Measurements from ENCODE around the gene ASCC3.

The ASCC3 gene

GRCh38 chr6:100920028-100920605 lies 39.0 kb upstream of the ASCC3 start:
- no peak for DNase-seq
- H3K27me3 Mint-ChIP-seq (ENCODE audit: low read depth, poor library complexity): no peaks in the 10 kb centered on the region
- no peaks in the 10 kb centered on the region for H3K9me3 Mint-ChIP-seq
- no peak overlapping the region for H3K4me3 Mint-ChIP-seq
- no peaks in the 10 kb centered on the region for H3K36me3 Mint-ChIP-seq (ENCODE audit: low read depth)
- no peaks in the 10 kb centered on the region for H3K4me1 Mint-ChIP-seq
- H3K27ac Mint-ChIP-seq: no peak overlapping the region
- TF ChIP-seq, protein P1, sequence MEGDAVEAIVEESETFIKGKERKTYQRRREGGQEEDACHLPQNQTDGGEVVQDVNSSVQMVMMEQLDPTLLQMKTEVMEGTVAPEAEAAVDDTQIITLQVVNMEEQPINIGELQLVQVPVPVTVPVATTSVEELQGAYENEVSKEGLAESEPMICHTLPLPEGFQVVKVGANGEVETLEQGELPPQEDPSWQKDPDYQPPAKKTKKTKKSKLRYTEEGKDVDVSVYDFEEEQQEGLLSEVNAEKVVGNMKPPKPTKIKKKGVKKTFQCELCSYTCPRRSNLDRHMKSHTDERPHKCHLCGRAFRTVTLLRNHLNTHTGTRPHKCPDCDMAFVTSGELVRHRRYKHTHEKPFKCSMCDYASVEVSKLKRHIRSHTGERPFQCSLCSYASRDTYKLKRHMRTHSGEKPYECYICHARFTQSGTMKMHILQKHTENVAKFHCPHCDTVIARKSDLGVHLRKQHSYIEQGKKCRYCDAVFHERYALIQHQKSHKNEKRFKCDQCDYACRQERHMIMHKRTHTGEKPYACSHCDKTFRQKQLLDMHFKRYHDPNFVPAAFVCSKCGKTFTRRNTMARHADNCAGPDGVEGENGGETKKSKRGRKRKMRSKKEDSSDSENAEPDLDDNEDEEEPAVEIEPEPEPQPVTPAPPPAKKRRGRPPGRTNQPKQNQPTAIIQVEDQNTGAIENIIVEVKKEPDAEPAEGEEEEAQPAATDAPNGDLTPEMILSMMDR (IDR thresholded peaks at IDR 0.05): no peak

DNA sequence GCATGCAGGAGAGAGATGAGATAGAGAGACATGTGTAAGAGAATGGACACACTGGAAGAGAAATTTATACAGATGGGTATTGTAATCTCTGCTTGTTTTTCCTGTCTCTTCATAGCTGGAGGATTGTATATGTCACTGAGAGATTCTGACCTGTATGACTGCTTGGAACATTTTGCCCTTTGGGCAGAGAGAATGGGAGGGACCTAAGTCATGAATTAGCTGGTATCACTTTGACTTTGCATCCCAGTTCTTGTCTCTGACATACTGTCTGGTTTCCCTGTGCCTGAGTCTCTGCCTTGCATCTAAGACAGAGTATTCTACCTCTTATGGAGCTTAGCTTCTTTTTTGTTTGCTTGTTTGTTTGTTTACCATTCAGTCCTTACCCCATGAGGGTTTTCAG lies 37.0 kb upstream of the ASCC3 start:
- no peaks in the 10 kb centered on the region for H3K36me3 Mint-ChIP-seq (ENCODE audit: low read depth)
- no peaks in the 10 kb centered on the region for H3K9me3 Mint-ChIP-seq
- TF ChIP-seq, protein P1 (IDR thresholded peaks at IDR 0.05): no peak
- H3K4me3 Mint-ChIP-seq: no peak overlapping the region
- no peaks in the 10 kb centered on the region for H3K27me3 Mint-ChIP-seq (ENCODE audit: low read depth, poor library complexity)
- no peak for DNase-seq
- H3K4me1 Mint-ChIP-seq: no peaks in the 10 kb centered on the region
- no peak overlapping the region for H3K27ac Mint-ChIP-seq

GRCh38 chr6:100915876-100916275 lies 34.7 kb upstream of the ASCC3 start:
- H3K27me3 Mint-ChIP-seq (ENCODE audit: low read depth, poor library complexity): peaks cover 4% of the 10 kb centered on the region
- no peaks in the 10 kb centered on the region for H3K9me3 Mint-ChIP-seq
- no peak for DNase-seq
- no peak overlapping the region for H3K4me3 Mint-ChIP-seq
- no peaks in the 10 kb centered on the region for H3K4me1 Mint-ChIP-seq
- no peaks in the 10 kb centered on the region for H3K36me3 Mint-ChIP-seq (ENCODE audit: low read depth)
- TF ChIP-seq, protein P1 (IDR thresholded peaks at IDR 0.05): no peak
- H3K27ac Mint-ChIP-seq: no peak overlapping the region

DNA sequence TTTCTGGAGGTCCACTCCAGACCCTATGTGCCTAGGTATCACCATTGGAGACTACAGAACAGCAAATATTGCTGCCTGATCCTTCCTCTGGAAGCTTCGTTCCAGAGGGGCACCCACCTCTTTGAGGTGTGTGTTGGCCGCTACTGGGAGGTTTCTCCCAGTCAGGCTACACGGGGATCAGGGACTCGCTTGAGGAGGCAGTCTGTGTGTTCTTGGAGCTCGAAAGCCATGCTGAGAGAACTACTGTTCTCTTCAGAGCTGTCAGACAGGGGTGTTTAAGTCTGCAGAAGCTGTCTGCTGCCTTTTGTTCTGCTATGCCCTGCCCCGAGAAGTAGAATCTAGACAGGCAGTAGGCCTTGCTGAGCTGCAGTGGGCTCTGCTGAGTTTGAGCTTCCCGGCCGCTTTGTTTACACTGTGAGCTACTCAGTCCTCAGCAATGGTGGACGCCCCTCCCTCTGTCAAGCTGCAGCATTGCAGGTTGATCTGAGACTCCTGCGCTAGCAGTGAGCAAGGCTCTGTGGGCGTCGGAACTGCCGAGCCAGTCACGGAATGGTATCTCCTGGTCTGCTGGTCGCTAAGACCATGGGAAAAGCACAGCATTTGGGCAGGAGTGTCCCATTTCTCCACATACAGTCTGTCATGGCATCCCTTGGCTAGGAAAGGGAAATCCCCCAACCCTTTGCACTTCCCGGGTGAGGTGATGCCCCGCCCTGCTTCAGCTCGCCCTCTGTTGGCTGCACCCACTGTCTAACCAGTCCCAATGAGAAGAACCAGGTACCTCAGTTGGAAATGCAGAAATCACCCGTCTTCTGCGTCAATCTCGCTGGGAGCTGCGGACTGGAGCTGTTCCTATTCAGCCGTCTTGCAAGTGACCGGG lies 32.5 kb upstream of the ASCC3 start:
- DNase-seq: peak; percentile 13

GRCh38 chr6:100906325-100906724 lies 25.2 kb upstream of the ASCC3 start:
- no peak for DNase-seq

More for the DNA sequence above, 32.5 kb upstream of the ASCC3 start:
- peak overlapping the region; percentile 43 for H3K4me3 Mint-ChIP-seq
- H3K27me3 Mint-ChIP-seq (ENCODE audit: low read depth, poor library complexity): peaks cover 4% of the 10 kb centered on the region
- no peaks in the 10 kb centered on the region for H3K9me3 Mint-ChIP-seq
- TF ChIP-seq, protein P1 (IDR thresholded peaks at IDR 0.05): no peak
- H3K4me1 Mint-ChIP-seq: no peaks in the 10 kb centered on the region
- no peaks in the 10 kb centered on the region for H3K36me3 Mint-ChIP-seq (ENCODE audit: low read depth)
- no peak overlapping the region for H3K27ac Mint-ChIP-seq

More at GRCh38 chr6:100906325-100906724, 25.2 kb upstream of the ASCC3 start:
- H3K4me1 Mint-ChIP-seq: no peaks in the 10 kb centered on the region
- TF ChIP-seq, protein P1 (IDR thresholded peaks at IDR 0.05): no peak
- no peaks in the 10 kb centered on the region for H3K36me3 Mint-ChIP-seq (ENCODE audit: low read depth)
- peaks cover 3% of the 10 kb centered on the region for H3K27me3 Mint-ChIP-seq (ENCODE audit: low read depth, poor library complexity)
- H3K27ac Mint-ChIP-seq: no peak overlapping the region
- no peaks in the 10 kb centered on the region for H3K9me3 Mint-ChIP-seq
- no peak overlapping the region for H3K4me3 Mint-ChIP-seq
